ENCODE measurements around the gene FHAD1.
"Not testable (repeated sequence)": the region's sequence is repeated elsewhere in the genome, so short reads cannot be mapped to it uniquely, and the experiment has no call there.

The FHAD1 gene

GRCh38 chr1:15288173-15288926, 41.3 kb downstream of the FHAD1 start:
- no peak for DNase-seq
- no peak for TF ChIP-seq CTCF (IDR thresholded peaks at IDR 0.05)
- Mint-ChIP-seq H3K4me1 (peaks cover 9% of the 10 kb centered on the region), H3K36me3 (ENCODE audit: low read depth) (no peaks in the 10 kb centered on the region), H3K27me3 (ENCODE audit: low read depth, poor library complexity) (peaks cover 17% of the 10 kb centered on the region), H3K4me3 (no peak overlapping the region), H3K9me3 (peaks cover 6% of the 10 kb centered on the region), H3K27ac (no peak overlapping the region)

- H3K9me3 Mint-ChIP-seq, result peaks cover 6% of the 10 kb centered on the region
- TF ChIP-seq CTCF (IDR thresholded peaks at IDR 0.05), result no peak
- H3K27ac Mint-ChIP-seq, result no peak overlapping the region
- H3K4me3 Mint-ChIP-seq, result no peak overlapping the region
- peaks cover 9% of the 10 kb centered on the region for H3K4me1 Mint-ChIP-seq
- no peak for DNase-seq
- peaks cover 17% of the 10 kb centered on the region for H3K27me3 Mint-ChIP-seq (ENCODE audit: low read depth, poor library complexity)
- no peaks in the 10 kb centered on the region for H3K36me3 Mint-ChIP-seq (ENCODE audit: low read depth)
Observed at GRCh38 chr1:15289251-15289651, 42.2 kb downstream of the FHAD1 start.

- Mint-ChIP-seq H3K27ac (no peak overlapping the region), H3K4me1 (no peaks in the 10 kb centered on the region), H3K27me3 (ENCODE audit: low read depth, poor library complexity) (peaks cover 21% of the 10 kb centered on the region), H3K4me3 (no peak overlapping the region), H3K36me3 (ENCODE audit: low read depth) (no peaks in the 10 kb centered on the region), H3K9me3 (peaks cover 6% of the 10 kb centered on the region)
- no peak for DNase-seq
- TF ChIP-seq CTCF (IDR thresholded peaks at IDR 0.05), result no peak
Observed at GRCh38 chr1:15290382-15290781, 43.4 kb downstream of the FHAD1 start.

GRCh38 chr1:15295696-15296095, 48.7 kb downstream of the FHAD1 start:
- Mint-ChIP-seq H3K4me1 (peaks cover 8% of the 10 kb centered on the region), H3K4me3 (no peak overlapping the region), H3K36me3 (ENCODE audit: low read depth) (no peaks in the 10 kb centered on the region), H3K27ac (no peak overlapping the region), H3K9me3 (peaks cover 12% of the 10 kb centered on the region), H3K27me3 (ENCODE audit: low read depth, poor library complexity) (peaks cover 15% of the 10 kb centered on the region)
- no peak for DNase-seq
- no peak for TF ChIP-seq CTCF (IDR thresholded peaks at IDR 0.05)

GRCh38 chr1:15296585-15297321, 49.7 kb downstream of the FHAD1 start:
- no peak overlapping the region for H3K27ac Mint-ChIP-seq

GRCh38 chr1:15297975-15298374, 51.0 kb downstream of the FHAD1 start:
- H3K27ac Mint-ChIP-seq, H3K4me1 Mint-ChIP-seq, H3K4me3 Mint-ChIP-seq: not testable (repeated sequence)

More at GRCh38 chr1:15296585-15297321, 49.7 kb downstream of the FHAD1 start:
- DNase-seq, result peak; percentile 25
- Mint-ChIP-seq H3K9me3 (peaks cover 12% of the 10 kb centered on the region), H3K27me3 (ENCODE audit: low read depth, poor library complexity) (peaks cover 20% of the 10 kb centered on the region), H3K36me3 (ENCODE audit: low read depth) (no peaks in the 10 kb centered on the region), H3K4me3 (no peak overlapping the region), H3K4me1 (peaks cover 8% of the 10 kb centered on the region)
- no peak for TF ChIP-seq CTCF (IDR thresholded peaks at IDR 0.05)

More at GRCh38 chr1:15297975-15298374, 51.0 kb downstream of the FHAD1 start:
- not testable (repeated sequence) for H3K9me3 Mint-ChIP-seq; DNase-seq; H3K36me3 Mint-ChIP-seq (ENCODE audit: low read depth)
- H3K27me3 Mint-ChIP-seq (ENCODE audit: low read depth, poor library complexity), result peaks cover 25% of the 10 kb centered on the region
